ENCODE measurements around the gene WDR83. TPM values are rescaled to one million over a fixed set of nuclear protein-coding genes. Genes with fewer than 3 reads are reported as not detected.
"Not testable (repeated sequence)": the region's sequence is repeated elsewhere in the genome, so short reads cannot be mapped to it uniquely, and the experiment has no call there.

WDR83 gene
- total RNA-seq, 2 donors from 2014 or later: 10.1 to 11.6 TPM

GRCh38 chr19:12705654-12706331 lies 39.2 kb downstream of the WDR83 start:
- H3K4me1 ChIP-seq: no peaks in the 10 kb centered on the region
- H3K27me3 ChIP-seq: no peaks in the 10 kb centered on the region
- no peak overlapping the region for H3K4me3 ChIP-seq
- no peaks in the 10 kb centered on the region for H3K9me3 ChIP-seq
- H3K27ac ChIP-seq: no peak overlapping the region
- DNase-seq (ENCODE audit: low spot score): no peak
- H3K36me3 ChIP-seq: peaks cover 97% of the 10 kb centered on the region
- no peak for TF ChIP-seq CTCF (IDR thresholded peaks at IDR 0.05)

GRCh38 chr19:12706332-12706718 lies 39.7 kb downstream of the WDR83 start:
- Histone ChIP-seq H3K27ac (no peak overlapping the region), H3K9me3 (no peaks in the 10 kb centered on the region), H3K4me1 (no peaks in the 10 kb centered on the region), H3K4me3 (no peak overlapping the region), H3K27me3 (no peaks in the 10 kb centered on the region), H3K36me3 (peaks cover 97% of the 10 kb centered on the region)
- TF ChIP-seq CTCF (IDR thresholded peaks at IDR 0.05): no peak
- no peak for DNase-seq (ENCODE audit: low spot score)

- Histone ChIP-seq H3K9me3 (no peaks in the 10 kb centered on the region), H3K36me3 (peaks cover 94% of the 10 kb centered on the region), H3K27ac (no peak overlapping the region), H3K4me3 (no peak overlapping the region), H3K27me3 (no peaks in the 10 kb centered on the region), H3K4me1 (no peaks in the 10 kb centered on the region)
- TF ChIP-seq CTCF (IDR thresholded peaks at IDR 0.05): no peak
- DNase-seq (ENCODE audit: low spot score): no peak
These were observed 42.0 kb downstream of the WDR83 start for GRCh38 chr19:12708641-12709040.

GRCh38 chr19:12711187-12711586 lies 44.6 kb downstream of the WDR83 start:
- DNase-seq (ENCODE audit: low spot score): no peak
- H3K27me3 ChIP-seq: no peaks in the 10 kb centered on the region
- TF ChIP-seq CTCF (IDR thresholded peaks at IDR 0.05): no peak
- no peak overlapping the region for H3K4me3 ChIP-seq
- no peaks in the 10 kb centered on the region for H3K4me1 ChIP-seq
- no peak overlapping the region for H3K27ac ChIP-seq
- no peaks in the 10 kb centered on the region for H3K9me3 ChIP-seq
- peaks cover 92% of the 10 kb centered on the region for H3K36me3 ChIP-seq

- peaks cover 91% of the 10 kb centered on the region for H3K36me3 ChIP-seq
- peak in 1 of 2 donors; percentile 42 for TF ChIP-seq CTCF (IDR thresholded peaks at IDR 0.05)
- not testable (repeated sequence) for H3K4me3 ChIP-seq; DNase-seq (ENCODE audit: low spot score); H3K4me1 ChIP-seq; H3K27me3 ChIP-seq; H3K9me3 ChIP-seq; H3K27ac ChIP-seq
These were observed 45.5 kb downstream of the WDR83 start for GRCh38 chr19:12712077-12712476.

- H3K36me3 ChIP-seq: peaks cover 90% of the 10 kb centered on the region
- H3K27ac ChIP-seq; H3K4me3 ChIP-seq; H3K4me1 ChIP-seq; H3K27me3 ChIP-seq; DNase-seq (ENCODE audit: low spot score); H3K9me3 ChIP-seq: not testable (repeated sequence)
These were observed 46.7 kb downstream of the WDR83 start for GRCh38 chr19:12713304-12713703.
